CD4-positive, alpha-beta T cell treated with Interferon gamma for 1 hour (primary cell): ENCODE measurements around the gene KCNK10.
"Not testable (repeated sequence)": the region's sequence is repeated elsewhere in the genome, so short reads cannot be mapped to it uniquely, and the experiment has no call there.

Experiments
- DNase-seq: peaks from one replicate; pipeline ENCODE4 v3.0.0-alpha.2; 2020

The KCNK10 gene

GRCh38 chr14:88269806-88270420 is 53.2 kb downstream of the KCNK10 start:
- DNase-seq, result no peak

DNA sequence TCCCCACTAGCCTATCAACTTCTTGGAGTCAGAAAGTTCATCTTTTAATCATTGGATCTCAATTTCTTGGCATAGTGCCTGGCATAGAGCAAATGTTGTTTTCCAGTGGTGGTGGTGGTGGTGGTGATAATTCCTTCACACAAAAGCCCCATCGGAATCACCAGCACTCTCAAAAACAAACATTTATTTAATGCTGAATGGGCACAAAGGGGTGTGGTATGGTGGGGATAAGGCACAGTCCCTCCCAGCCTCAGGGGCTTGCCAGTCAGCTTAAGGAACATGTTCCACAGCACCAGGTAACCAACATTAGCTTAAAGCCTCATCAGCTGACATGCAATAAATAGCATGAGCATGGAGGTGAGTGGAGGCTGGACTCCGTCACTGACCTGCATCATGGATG is 56.6 kb downstream of the KCNK10 start:
- no peak for DNase-seq

- no peak for DNase-seq
Measured at GRCh38 chr14:88264116-88264515, 59.0 kb downstream of the KCNK10 start.

DNA sequence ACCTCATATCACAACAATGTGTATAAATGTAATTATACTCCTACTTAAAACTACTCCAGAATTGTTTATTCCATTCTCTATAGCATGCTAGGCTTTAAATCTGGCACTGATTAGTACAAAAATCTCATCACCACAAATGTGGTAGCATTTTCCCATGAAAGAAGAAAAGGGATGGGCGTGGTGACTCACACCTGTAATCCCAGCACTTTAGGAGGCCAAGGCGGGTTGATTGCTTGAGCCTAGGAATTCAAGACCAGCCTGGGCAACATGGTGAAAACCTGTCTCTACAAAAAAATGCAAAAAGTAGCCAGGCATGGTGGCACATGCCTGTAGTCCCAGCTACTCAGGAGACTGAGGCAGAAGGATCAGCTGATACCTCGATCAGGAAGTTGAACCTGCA is 61.8 kb downstream of the KCNK10 start:
- not testable (repeated sequence) for DNase-seq

- DNase-seq, result no peak
Measured at GRCh38 chr14:88258021-88258420, 65.0 kb downstream of the KCNK10 start.

GRCh38 chr14:88256997-88257950 is 65.8 kb downstream of the KCNK10 start:
- no peak for DNase-seq

DNA sequence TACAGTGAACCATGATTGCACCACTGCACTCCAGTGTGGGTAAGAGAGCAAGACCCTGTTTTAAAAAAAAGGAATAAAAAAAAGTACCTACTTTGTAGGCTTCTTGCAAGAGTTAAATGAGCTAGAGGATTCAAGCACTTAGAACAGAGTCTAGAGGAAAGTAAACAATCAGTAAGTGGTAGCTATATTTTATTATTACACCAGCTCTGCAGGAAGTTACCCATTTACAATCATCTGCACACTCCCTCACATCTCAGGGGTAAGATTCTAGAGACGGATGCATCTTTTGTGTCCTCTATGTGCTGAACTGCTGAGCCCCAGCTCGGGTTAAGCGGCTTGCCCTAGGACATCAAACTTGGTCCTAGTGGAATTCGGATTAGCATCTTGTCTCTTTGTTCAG is 67.3 kb downstream of the KCNK10 start:
- DNase-seq, result no peak

GRCh38 chr14:88255196-88255595 is 67.9 kb downstream of the KCNK10 start:
- no peak for DNase-seq

DNA sequence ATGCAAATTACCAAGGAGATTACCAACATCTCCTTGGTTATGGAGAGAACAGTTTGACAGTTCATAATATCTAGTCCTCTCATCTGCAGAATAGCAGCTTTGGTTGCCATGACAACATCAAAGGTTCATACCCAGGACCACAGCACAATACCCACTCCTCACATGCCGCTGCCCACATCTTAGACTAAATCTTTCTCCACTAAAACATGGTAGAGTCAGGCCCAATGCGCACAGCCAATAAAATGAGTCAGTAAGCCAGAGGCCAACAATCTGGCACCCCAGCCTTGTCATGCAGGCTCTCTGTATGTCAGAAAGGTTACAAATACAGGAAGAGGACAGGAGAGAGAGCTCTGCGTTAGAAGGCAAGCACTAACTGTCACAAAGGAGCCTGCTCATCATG is 70.6 kb downstream of the KCNK10 start:
- DNase-seq, result no peak

DNA sequence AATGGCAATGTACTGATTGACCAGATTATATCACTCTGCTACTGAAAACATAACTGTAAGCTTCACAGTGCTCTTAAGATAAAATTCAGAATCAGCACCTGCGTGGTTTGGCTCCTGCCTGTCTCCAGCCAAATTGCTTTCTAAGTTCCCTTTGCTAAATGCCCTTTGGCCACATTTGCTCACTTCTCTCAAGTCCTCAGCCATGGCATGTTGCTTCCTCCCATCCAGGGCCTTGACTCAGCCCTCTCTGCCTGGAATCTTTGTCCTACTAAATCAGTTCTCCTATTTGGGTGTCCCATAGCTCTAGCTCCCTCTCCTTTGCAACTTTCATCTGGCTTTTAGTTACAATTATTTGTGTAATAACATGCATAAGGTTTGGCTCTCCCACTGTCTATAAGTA is 71.4 kb downstream of the KCNK10 start:
- no peak for DNase-seq

- no peak for DNase-seq
Measured at GRCh38 chr14:88249266-88249665, 73.8 kb downstream of the KCNK10 start.

GRCh38 chr14:88248606-88249005 is 74.5 kb downstream of the KCNK10 start:
- DNase-seq, result no peak

DNA sequence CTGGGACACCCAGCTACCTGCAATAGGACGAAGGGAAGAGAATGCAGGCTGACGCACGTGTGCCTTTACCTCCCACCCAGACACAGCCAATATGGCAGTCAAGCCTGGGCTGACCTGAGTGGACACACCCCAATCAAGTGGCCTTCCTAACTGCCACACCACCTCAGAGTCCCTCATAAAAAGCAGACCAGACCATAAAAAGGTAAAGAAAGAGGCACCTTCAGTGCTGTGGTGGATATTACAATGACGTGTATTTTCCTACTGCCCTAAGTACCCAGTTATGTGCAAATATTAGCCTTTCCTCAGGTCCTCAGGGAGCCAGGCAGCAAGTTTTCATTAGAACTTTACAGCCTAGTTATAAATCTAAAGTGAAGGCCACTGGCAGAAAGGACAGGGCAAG is 75.8 kb downstream of the KCNK10 start:
- DNase-seq, result no peak

- DNase-seq, result no peak
Measured at GRCh38 chr14:88245321-88245720, 77.7 kb downstream of the KCNK10 start.

GRCh38 chr14:88243946-88244345 is 79.1 kb downstream of the KCNK10 start:
- DNase-seq, result no peak

DNA sequence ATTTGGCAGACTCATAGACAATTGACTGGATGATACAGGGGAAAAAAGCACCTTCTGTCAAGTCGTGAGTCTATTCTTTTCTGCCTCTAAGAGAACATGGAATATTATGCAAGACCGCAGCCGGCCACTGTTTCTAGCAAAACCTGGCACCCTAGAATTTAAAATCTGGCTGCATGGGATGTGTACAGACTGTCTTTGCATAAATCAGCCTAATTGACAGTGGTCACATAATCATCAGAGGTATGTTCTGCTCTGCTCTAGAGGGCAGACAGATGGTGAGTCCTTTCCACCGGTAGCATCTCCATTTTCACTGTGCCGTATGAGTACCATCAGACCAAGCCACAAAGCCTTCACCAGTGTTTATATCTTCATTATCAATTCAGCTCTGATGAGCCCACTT is 80.6 kb downstream of the KCNK10 start:
- no peak for DNase-seq

DNA sequence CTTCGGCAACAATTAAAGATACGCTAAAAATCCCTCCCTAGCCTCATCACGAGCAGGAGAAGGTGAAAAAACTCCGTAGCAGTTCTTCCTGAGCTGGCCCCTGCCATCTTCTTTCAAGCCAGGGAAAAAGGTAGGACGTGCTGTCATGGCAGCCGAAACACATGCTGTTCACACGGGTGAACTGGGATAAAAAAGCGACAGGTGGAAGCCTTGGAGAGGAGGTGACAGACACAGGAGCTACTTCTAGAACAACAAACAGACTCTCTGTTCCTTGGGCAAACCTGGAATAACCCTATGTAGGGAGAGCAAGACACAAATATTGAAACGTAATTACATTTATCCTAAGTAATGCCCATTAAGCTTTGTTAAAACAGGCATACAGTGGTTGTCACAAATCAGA is 81.3 kb downstream of the KCNK10 start:
- no peak for DNase-seq

GRCh38 chr14:88234442-88234841 is 88.6 kb downstream of the KCNK10 start:
- no peak for DNase-seq

GRCh38 chr14:88233915-88234314 is 89.2 kb downstream of the KCNK10 start:
- no peak for DNase-seq

DNA sequence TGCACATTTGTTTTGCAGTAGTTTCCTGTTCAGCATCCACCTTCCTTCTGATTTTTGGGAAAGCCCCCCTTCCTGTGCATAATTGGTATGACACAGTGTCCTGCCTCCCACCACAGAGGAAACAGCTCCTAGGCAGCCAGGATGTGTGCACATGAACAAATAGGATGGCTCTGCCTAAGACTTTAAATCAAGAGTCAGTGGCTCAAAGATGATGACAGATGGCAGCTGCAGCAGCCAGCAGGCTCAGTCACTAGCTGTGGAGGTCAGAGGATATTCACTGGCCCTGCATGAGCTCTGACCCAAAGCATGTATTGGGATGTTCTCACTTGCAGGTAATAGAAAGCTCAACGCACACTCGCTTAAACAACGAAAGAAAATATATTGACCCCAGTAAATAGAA is 90.3 kb downstream of the KCNK10 start:
- DNase-seq, result no peak

DNA sequence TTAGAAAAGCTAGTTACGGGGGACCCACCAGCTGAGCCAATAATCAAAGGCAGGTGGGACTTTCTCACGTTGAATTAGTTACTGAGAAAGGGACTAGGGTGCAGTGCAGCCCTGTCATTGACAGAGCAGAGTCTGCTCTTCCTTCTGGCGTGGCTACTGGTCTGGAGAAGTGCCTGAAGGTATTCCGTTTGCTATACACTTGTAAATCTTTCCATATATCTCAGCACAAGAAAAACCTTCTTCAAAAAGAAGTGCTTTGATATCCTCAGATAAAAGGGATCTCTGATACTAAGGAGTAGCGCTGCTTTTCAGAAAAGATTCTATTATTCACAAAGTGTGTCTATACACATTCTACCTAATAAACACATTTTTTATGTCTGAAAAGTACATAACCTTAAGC is 91.5 kb downstream of the KCNK10 start:
- DNase-seq, result no peak

DNA sequence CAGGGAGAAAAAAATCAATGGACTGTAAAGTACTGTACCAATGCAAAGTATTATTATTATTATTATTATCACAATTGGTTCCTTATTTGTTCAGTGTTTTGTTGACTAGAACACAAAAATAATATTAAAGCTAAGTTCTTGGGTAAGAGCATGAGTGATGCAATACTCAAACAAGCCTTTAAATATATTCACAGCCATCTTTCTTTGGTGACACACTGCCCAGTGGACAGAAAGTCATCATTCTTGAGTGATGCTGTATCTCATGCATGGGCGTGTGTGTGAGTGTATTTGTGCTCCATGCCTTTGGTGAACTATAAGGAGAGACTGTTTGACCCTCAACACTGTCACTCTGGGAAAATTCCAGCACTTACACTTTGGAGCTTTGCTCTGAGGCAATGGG is 93.6 kb downstream of the KCNK10 start:
- no peak for DNase-seq

DNA sequence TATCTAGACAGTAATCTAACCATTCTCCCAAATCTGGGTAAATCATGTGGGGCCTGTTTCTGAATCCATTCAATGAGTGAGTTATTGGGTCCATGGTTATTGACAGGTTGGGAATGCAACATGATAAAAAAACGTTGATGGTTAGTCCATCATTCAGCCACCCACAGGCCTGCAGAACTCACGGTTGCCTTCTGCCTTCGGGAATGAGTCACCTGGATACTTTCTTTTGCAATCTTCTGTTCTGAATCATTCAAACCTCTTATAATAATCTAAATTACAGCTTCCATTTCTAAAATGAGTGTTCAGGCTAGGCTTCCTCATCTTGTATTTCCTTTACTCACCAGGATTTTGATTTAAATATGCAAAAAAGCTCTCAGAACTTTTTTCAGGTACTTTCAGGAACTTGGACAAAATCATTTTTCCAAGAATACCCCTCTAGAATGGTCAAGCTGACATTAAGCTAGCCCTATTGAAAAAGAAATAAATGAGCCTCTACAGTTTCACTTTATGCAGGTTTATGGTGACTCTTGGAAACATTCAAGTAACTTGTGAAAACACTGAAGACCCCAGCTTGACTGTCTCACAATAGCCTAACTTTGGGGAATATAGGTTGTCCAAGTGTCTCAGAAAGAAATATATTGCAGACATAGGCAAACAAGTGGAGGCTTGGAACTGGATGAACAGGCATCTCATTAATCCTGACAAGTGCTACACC is 94.4 kb downstream of the KCNK10 start:
- no peak for DNase-seq

GRCh38 chr14:88227693-88228092 is 95.4 kb downstream of the KCNK10 start:
- no peak for DNase-seq
